Metanephros (tissue), 2 donors: ENCODE results near the gene NFKBIE. TPM values are rescaled to one million over a fixed set of nuclear protein-coding genes. Genes with fewer than 3 reads are reported as not detected.

Experiments used
- small RNA-seq: library from RNA; depleted of rRNA; stranded (forward); fragments of <200 nt; gene quantifications from one replicate; pipeline ENCODE3, GENCODE V24; 2014; ENCODE audit warnings: low replicate concordance
- total RNA-seq: library from RNA; depleted of rRNA; stranded (reverse); fragments of >200 nt; gene quantifications from one replicate; pipeline ENCODE4 v1.2.3, GENCODE V29; 2014

NFKBIE gene, protein sequence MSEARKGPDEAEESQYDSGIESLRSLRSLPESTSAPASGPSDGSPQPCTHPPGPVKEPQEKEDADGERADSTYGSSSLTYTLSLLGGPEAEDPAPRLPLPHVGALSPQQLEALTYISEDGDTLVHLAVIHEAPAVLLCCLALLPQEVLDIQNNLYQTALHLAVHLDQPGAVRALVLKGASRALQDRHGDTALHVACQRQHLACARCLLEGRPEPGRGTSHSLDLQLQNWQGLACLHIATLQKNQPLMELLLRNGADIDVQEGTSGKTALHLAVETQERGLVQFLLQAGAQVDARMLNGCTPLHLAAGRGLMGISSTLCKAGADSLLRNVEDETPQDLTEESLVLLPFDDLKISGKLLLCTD
- 13.9 TPM for total RNA-seq

DNA sequence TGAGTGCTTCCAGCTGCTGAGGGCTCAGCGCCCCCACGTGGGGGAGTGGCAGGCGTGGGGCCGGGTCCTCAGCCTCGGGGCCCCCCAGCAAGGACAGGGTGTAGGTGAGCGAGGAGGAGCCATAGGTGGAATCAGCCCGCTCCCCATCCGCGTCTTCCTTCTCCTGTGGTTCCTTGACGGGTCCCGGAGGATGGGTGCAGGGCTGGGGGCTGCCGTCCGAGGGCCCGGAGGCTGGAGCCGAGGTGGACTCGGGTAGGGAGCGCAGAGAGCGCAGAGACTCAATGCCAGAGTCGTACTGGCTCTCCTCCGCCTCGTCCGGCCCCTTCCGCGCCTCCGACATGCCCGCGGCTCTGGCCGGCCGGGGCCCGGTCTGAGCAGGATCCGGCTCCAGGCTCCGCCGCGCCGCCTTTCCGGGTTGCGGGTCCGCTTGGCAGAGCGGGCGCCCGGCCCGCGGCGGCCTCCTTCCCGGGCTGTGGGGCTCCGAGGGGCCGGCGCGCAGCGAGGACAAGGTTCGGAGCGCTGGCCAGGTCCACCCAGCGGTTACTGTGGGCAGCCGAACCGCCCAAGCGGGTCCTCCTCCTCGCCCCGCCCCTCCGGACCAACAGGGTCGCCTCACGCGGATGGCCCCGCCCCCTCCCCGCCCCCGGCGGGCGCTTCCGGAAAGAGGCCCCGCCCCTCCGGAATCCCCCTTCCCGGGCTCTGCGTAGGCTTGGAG, at the start of gene NFKBIE:
TSS of gene NFKBIE (minus strand) at position 545 of the 715 bp plus-strand sequence. CDS start at position 340, 205 bp downstream.

DNA sequence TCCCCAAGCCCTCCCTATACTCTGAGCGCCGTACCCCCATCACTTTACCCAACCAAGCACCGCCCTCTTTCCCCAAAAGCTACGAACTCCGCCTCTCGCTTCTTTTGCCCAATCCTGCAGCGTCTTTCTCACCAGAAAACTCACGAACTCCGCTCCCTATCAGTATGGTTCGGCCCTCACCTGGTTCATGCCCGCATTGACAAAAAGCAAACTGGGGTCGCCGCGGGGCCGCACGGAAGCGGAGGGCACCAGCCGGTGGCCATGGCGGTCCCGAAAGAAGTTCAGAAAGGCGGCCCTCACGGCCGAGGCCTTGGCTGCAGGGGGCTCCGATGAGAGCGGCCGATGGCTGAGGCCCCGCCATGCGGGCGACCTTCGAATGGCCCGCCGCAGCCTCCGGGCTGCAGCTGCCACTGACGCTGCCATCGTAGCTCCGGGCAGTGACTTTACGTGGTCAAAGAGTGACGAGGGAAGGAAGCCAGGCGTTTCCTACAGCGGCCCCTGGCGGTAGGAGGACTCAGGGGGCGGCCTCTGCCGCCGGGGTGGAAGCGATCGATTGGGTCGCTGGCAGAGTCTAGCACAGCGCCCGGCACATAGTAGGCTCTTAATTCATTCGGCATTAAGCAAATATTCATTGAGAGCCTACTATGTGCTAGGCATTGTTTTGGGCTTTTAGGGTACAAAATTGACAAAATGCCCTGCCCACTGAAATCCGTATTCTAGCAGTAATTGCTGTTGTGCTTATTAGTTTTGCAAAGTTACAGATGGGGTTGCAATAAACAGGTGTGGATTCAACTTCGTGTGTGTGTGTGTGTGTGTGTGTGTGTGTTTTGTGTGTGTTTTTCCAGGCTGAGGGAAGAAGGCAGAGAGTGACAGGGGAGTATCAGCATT, 47.8 kb upstream of the NFKBIE start, which contains the start of gene AARS2:
TSS of gene AARS2 (minus strand) at position 447 of the 888 bp plus-strand sequence. CDS start at position 423, 24 bp downstream.

DNA sequence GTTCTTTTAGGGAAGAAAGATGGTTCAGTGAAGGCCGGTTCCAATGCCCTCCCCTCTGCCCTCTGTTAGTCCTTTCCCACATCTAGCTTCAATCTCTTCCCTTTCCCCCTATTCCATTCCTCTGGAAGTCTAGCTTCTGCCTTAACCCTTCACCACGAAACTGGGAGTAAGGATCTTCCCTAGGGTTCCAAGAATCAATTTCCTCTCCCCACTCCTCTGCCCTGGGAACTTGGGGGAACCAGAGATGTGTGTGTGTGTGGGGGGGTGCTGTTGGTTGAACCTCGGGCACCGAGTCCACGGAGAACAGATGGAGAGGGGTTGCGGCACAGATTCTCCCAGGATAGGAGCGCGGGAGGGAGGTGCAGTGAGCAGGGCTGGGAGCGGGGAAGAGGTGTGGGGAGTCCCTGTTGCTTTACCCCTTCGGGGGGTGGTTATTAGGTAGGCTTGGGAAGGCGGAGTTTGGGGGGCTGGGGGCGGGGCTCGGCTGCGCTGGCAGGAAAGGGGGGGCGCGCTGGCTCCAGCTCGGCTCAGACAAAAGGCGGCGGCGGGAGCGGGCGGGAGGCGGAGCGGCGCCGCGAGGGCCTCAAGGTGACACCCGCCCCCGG, 4.7 kb upstream of the NFKBIE start, which contains the start of gene TMEM151B:
TSS of gene TMEM151B (plus strand) at position 530 of the 605 bp plus-strand sequence. CDS start 293 bp downstream, outside the sequence.

DNA sequence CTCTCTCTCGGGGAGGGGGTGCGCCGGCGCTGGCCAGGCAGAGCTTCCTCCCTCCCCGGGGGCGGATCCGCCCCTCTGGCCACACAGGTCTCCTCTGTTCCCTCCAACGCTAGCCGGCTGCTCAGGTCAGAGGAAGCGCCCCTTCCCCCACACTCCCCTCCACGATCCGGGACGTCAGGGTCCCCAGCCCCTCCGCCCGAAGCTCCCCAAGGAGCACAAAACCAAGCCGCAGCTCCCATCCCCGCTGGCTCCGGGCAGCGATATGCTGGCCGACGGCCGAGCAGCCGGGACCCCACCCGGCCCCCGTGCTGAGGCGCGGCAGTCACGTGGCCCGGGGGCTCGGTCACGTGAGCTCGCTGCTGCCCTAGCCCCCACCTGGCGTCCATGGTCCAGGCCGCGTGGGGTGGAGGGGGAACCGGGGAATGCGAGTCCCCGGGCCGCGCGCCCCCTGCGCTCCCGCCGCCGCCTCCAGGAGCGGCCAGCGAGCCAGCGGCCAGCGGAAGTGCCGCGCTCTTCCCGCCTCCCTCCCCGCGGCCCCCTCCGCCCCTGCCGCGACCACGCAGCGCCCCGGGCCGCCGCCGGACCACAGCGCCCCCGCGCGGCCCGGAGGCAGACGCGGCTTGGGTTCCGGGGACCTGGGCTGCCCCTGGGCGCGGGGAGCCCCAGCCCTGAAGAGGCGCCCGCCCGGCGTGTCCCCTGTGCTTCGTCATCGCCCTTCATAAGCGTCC, 8.2 kb downstream of the NFKBIE start, which contains the start of gene SLC35B2:
TSS of gene SLC35B2 (minus strand) at position 504 of the 728 bp plus-strand sequence. CDS start at position 386, 118 bp downstream.

DNA sequence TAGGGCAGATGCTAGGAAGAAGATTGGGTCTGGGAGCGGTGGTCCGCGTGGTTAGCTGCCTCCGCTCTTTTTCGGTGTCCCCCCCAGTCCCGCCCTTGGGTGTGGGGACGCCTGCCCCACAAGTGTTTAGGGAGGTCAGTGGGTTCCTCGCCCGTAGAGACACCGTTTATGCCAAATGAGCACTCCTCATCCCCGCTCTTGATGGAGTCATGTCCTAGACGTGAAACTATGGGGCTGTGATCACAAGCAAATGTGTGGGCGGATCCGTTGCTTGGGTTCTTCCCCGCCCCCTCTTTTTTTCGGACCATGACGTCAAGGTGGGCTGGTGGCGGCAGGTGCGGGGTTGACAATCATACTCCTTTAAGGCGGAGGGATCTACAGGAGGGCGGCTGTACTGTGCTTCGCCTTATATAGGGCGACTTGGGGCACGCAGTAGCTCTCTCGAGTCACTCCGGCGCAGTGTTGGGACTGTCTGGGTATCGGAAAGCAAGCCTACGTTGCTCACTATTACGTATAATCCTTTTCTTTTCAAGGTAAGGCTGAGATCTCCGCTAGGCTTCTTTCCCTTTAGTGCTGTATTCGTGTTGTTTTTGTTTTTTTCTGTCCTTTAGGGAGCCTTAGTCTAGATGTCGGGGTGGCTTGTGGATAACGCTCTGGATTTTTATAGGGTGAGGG, 18.6 kb downstream of the NFKBIE start, which contains the start of gene HSP90AB1:
TSS of gene HSP90AB1 (plus strand) at position 439 of the 675 bp plus-strand sequence. CDS start 1,529 bp downstream, outside the sequence.

DNA sequence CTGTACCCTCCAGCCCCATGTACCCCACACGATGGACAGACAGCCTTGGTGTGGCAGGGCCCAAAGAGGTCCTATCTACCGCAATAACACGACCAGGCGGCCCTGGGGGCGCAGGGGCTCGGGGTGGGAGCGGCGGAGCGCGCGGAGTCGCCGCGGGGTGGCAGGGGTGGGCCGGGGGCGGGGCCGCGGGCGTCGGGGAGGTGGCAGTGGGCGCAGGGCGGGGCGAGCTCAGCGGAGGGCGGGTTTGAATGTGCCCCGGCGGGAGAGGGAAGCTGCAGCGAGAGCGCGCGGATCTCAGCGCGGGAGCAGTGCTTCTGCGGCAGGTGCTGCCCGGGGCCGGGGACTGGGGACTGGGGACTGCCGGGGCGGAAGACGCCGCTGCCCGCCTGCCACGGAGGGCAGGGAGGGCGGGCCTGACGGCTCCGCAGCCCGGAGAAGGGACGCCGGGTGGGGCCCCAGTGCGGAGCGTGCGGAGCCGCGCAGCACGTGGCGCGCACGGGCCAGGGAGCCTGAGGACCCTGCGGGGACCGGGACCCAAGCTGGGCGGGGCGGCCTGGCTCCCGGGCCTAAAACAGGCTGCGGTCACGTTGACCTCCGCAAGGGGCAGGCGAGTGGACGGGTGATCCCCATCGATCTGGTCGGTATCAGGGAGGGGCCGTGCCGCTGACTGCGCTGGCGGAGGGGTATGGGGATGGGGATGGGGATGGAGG, 41.9 kb downstream of the NFKBIE start, which contains the start of gene SLC29A1:
TSS of gene SLC29A1 (plus strand) at position 277 of the 710 bp plus-strand sequence. CDS start 3,719 bp downstream, outside the sequence.

DNA sequence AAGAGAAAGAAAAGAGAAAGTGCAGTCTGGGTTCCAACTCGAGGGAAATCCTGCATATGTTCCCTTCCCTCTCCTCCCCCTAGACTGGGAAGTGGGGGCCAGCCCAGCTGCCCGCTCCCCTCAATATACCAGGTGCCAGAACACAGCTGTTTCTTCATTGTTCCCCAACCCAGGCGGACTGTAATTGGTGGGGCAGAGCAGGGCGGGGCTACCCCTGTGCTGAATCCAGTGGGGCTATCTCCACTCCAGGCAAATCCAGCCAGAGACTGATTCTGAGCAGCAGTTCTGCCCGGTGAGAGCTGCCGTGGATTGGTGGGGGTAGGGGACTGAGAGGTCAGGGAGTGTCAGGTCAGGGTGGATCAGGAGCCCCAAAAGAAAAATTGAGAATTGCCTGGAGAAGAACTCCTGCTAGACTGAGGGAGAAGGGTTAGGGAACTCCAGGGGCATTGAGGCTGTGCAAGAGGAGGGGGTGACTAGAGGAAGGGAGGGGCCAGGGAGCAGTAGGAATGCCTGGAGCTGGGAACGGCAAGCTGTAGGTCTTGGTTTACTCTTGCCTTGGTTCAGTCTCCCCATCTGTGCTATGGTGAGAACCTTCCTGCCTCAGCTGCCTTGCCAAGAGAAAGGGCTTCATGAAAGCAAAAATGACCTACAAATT, 48.5 kb downstream of the NFKBIE start, which contains the start of gene MYMX:
TSS of gene MYMX (plus strand) at position 250 of the 655 bp plus-strand sequence. CDS start 546 bp downstream, outside the sequence.

Small RNAs within 50 kb of the gene (small RNA-seq; reads per million reads assigned to genes)
- gene RN7SL811P, result not detected

Other genes with a start within 250 kb of the NFKBIE start
- 34.6 TPM for gene MRPL14, start 138.1 kb downstream of the NFKBIE start, total RNA-seq
- 29.7 TPM for gene TMEM63B, start 138.0 kb downstream of the NFKBIE start, total RNA-seq
- gene CAPN11, start 106.7 kb downstream of the NFKBIE start, total RNA-seq, result 0.35 TPM
- 0.35 TPM for gene MYMX, start 48.6 kb downstream of the NFKBIE start, total RNA-seq
- 49.7 TPM for gene SLC29A1, start 42.0 kb downstream of the NFKBIE start, total RNA-seq
- gene HSP90AB1, start 18.4 kb downstream of the NFKBIE start, total RNA-seq, result 440 TPM
- gene SLC35B2, start 8.0 kb downstream of the NFKBIE start, total RNA-seq, result 46.0 TPM
- gene TMEM151B, start 4.9 kb upstream of the NFKBIE start, total RNA-seq, result 0.41 TPM
- 21.3 TPM for gene AARS2, start 47.8 kb upstream of the NFKBIE start, total RNA-seq
- gene SPATS1, start 77.1 kb upstream of the NFKBIE start, total RNA-seq, result not detected
- 22.2 TPM for gene CDC5L, start 122.2 kb upstream of the NFKBIE start, total RNA-seq